Activated naive CD4-positive, alpha-beta T cell treated with anti-CD3 and anti-CD28 coated beads, Interleukin-2, amount 50 U/mL, for 72 hours (primary cell): ENCODE results near the gene UCHL3. TPM values are rescaled to one million over a fixed set of nuclear protein-coding genes. Genes with fewer than 3 reads are reported as not detected.

ENCODE experiments used
- ATAC-seq, 2 donors: fragments of 150-1000 bp; cut with Tn5 transposase; 2 replicates each; pipeline ENCODE4 v1.10.0; 2021; ENCODE audit warnings: mild to moderate bottlenecking in 2 of 2, moderate library complexity in 2 of 2
- DNase-seq, 2 donors: peaks; one replicate each; pipeline ENCODE4 v3.0.0; 2021 to 2022; ENCODE audit warnings: low spot score in 2 of 2
- H3K27ac Mint-ChIP-seq, 2 donors: one replicate each; pipeline ENCODE4 v1.8.0; 2022; ENCODE audit warnings: mild to moderate bottlenecking in 2 of 2, mixed read lengths in 2 of 2
- H3K36me3 Mint-ChIP-seq, 2 donors: one replicate each; pipeline ENCODE4 v1.8.0; 2022; ENCODE audit warnings: mixed read lengths in 2 of 2
- H3K9me3 Mint-ChIP-seq, 2 donors: one replicate each; pipeline ENCODE4 v1.8.0; 2022; ENCODE audit warnings: mixed read lengths in 2 of 2
- total RNA-seq, 2 donors: library from RNA; stranded (reverse); gene quantifications; one replicate each; pipeline ENCODE4 v1.2.3, GENCODE V29; 2022

UCHL3 gene
- total RNA-seq, result 10 to 100 TPM; 41.9 to 46.7 TPM

DNA sequence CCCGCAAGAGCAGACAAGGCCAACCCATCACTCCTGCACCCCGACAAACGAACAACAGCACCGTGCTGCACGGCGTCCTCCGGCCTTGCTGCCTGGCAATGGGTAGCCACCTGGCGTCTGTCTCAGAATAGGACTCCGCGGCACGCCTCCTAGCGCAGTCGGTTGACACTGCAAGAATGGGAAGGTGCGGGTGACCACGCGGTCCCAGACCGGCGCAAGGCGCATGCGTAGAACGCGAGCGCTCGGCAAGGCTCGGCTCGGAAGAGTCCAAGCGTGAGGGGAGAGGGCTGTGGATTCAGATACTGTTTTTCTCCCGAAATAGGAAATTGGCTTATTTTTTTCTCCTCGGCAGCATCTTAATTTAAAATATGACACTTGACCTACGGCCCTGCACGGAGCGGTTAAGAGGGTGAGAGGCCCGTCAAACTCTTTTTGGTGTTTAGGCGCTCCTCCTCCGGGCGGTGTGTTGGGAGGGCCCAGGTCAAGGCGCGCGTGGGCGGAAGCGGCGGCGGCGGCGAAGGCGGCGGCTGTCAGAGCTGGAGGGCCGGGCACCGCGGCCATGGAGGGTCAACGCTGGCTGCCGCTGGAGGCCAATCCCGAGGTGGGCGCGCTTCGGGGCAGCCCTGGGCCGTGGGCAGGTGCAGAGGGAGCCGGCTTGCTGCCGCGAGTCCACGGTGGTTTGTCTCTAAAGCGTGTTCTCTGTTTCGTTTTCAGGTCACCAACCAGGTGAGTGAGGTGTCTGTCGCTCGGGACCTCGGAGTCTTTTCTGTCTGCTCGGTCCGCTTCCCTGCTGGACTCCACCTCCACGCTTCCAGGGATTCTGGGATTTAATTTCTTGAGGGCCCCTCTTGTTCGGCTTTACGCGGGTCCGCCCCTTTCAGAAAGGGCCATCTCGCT is at the start of gene UCHL3:
UCHL3 (plus strand) TSS at position 530 of the 897 bp plus-strand sequence; CDS start at position 560, 30 bp downstream.
- DNase-seq (peak; percentile 97 to 98), ATAC-seq (peak; percentile 93 to 95)
- H3K27ac Mint-ChIP-seq, result peak within 1 kb of the TSS; percentile 92 to 99
- peaks cover 23 to 30% of the 10 kb centered on the region in 2 donors for H3K36me3 Mint-ChIP-seq
- H3K9me3 Mint-ChIP-seq, result no peaks in the 10 kb centered on the region

DNA sequence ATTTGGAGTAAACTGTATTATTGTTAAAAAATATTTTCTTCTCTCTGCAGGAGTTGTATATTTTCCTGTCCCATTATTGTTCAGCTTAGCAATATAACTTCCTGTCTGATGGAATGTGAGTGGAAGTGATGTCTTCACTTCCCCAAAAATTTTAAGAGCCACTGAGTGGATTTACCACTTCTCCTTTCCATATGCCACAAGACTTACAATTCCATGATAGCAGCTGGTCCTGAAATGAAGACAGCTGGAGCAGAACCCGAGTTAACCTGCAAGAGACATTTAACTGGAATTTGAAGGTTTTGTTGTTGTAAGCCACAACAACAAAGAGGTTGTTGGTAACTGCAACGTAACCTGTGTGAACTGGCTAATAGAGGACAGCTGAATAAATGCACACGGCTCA is 44.3 kb upstream of the UCHL3 start:
- DNase-seq (no peak), ATAC-seq (no peak)
- Mint-ChIP-seq H3K27ac (no peak overlapping the region), H3K36me3 (no peaks in the 10 kb centered on the region), H3K9me3 (no peaks in the 10 kb centered on the region)

DNA sequence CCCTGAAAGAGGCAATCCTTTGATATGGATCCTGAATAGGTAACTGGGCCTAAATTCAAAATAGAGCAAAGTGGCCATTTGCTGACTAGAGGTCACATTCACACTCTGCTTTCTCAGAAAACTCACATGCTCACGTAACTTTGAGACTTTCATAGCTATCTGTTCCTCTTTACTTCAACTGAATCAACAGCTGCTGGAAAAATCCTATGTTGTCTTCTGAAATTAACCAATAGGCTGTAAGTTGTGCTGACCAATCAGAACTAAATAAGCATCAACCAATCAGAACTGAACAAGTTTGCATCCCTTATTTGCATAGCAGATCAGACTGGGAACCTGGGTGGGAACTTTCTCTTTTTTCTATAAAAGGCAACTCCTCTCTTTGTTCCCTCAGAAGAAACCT is 43.6 kb upstream of the UCHL3 start:
- DNase-seq (no peak), ATAC-seq (no peak)
- no peaks in the 10 kb centered on the region for H3K36me3 Mint-ChIP-seq
- no peaks in the 10 kb centered on the region for H3K9me3 Mint-ChIP-seq
- no peak overlapping the region for H3K27ac Mint-ChIP-seq

DNA sequence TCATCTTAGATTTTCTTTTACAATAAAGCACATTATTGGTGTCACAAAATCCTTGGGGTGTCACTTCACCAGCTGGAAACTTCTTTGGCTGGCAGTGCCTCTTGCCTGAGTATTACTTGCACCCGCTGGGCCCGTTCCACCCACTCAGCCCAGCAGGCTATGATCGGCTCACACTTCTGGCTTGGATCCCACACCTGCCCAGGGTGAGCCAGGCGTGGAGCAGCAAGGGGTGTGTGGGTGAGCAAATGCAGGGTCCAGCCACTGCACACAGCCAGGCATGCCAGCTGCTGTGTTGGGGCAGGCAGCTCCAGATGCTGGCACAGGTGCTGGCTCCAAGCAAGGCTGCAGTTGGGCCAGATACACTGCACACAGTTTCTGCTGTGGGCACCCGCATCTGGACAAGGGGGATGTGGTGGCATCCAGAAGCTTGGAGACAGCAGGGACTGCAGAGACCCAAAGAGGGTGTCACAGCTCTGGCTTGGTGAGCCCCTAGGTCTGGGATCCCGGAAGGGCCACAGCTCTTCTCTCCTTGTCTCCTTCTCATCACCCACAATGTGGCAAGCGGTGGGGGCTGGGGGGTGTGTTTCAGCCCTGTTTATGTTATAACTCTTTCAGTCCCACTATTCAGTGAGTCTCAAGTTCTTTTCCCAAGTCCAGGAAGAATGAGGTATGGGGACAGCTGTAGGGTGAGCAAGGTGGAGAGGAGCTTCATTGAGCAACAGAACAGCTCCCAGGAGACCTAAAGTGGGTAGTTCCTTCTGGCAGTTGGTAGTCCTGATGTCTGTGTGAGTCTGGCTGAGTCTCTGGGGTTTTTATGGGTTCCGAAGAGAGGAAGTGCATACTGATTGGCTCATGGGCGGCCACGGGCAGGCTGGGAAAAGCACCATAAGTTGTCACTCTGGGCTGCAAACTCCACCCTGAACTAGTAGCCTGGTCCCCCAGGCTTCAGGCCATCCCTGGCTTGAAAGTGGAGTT is 42.3 kb upstream of the UCHL3 start:
- Mint-ChIP-seq H3K36me3 (no peaks in the 10 kb centered on the region), H3K9me3 (no peaks in the 10 kb centered on the region), H3K27ac (no peak overlapping the region)
- no peak for DNase-seq
- no peak for ATAC-seq

DNA sequence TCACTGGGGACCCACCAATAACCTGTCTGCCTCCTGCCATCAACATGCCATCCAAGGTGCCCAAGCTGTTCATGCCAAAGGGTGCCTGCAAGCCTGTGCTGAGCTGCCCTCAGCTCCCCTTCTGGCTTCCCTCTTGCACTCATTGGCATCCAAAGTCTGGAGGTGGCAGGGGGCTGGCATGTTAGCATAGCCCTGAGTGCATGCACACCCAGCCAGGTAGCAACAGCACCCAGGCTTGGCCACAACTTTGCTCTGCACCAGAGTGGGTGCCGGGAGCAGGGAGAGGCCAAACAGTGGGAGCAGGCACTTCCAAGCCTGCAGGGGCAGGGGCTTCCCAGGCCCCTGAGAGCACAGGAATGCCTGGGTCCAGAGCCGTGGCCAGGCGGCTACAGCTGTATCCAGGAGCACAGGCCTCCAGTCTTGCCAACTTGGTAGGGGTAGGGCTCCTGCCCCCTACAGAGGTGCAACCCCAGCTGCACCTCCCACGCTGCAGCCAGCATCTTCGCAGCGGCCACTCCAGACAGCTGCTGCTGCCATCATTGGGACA is 41.5 kb upstream of the UCHL3 start:
- H3K9me3 Mint-ChIP-seq, result no peaks in the 10 kb centered on the region
- DNase-seq, result no peak
- H3K27ac Mint-ChIP-seq, result no peak overlapping the region
- no peaks in the 10 kb centered on the region for H3K36me3 Mint-ChIP-seq
- no peak for ATAC-seq

DNA sequence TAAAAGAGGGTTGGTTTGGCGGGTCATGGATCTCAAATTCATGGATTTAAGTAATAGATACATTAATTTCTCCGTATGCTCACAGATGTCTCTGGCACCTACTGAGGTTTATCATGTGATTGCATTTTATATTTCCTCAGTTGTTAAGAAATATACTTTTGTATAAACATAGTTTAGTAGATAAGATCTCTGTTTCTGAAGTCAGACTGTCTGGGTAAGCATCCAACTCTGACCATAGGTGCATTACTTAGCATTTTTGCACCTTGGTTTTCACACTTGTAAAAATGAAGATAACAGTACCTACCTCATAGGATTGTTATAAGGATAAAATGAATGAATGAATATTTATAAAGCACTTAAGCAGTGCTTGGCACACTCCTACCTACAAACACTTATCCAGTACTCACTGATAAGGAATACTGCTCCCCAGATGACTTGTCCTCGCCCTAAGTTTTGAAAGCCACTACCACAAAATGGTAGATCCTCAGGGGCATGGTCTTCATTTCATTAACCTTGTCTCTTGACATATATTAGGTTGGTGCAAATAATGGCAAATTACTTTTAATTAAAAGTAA is 38.5 kb upstream of the UCHL3 start:
- peaks cover 0 to 5% of the 10 kb centered on the region in 2 donors for H3K9me3 Mint-ChIP-seq
- ATAC-seq, result no peak
- H3K27ac Mint-ChIP-seq, result no peak overlapping the region
- no peaks in the 10 kb centered on the region for H3K36me3 Mint-ChIP-seq
- DNase-seq, result no peak

DNA sequence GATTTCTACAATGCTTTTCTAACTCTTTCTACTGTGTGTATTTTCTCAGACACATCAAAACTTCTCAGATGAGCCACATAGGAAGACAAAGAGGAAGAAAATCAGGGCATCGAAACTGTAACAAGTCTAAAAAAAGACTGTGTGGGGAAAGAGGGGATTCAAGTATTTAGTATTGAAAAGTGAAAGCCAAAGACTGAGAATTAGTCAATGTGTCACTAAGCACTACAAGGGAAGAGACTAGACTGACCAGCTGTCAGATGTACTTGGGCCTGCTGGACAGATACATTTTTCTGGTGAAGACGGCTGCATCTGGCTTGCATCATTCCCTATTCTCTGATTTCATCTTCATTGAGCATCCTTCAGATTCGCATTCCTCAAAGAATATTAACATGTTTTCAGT is 37.3 kb upstream of the UCHL3 start:
- Mint-ChIP-seq H3K27ac (no peak overlapping the region), H3K9me3 (peaks cover 0 to 5% of the 10 kb centered on the region in 2 donors), H3K36me3 (no peaks in the 10 kb centered on the region)
- DNase-seq (no peak), ATAC-seq (no peak)

DNA sequence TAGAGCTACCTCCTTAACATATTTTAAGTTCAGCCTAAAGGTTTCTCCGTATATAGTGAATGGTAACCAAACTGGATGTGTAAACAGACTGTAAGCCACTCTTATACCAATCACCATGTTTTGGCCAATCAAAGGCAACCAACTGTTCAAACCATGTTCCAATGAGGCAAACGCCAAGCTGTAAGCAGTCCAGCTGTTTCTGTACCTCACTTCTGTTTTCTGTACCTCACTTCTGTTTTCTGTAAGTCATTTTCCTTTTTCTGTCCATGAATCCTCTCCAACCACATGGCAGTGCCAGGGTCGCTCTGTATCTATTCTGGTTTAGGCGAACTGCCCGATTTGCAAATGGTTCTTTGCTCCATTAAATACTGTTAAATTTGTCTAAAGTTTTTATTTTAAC is 36.3 kb upstream of the UCHL3 start:
- no peak for DNase-seq
- ATAC-seq, result no peak
- peaks cover 0 to 5% of the 10 kb centered on the region in 2 donors for H3K9me3 Mint-ChIP-seq
- no peaks in the 10 kb centered on the region for H3K36me3 Mint-ChIP-seq
- H3K27ac Mint-ChIP-seq, result no peak overlapping the region

DNA sequence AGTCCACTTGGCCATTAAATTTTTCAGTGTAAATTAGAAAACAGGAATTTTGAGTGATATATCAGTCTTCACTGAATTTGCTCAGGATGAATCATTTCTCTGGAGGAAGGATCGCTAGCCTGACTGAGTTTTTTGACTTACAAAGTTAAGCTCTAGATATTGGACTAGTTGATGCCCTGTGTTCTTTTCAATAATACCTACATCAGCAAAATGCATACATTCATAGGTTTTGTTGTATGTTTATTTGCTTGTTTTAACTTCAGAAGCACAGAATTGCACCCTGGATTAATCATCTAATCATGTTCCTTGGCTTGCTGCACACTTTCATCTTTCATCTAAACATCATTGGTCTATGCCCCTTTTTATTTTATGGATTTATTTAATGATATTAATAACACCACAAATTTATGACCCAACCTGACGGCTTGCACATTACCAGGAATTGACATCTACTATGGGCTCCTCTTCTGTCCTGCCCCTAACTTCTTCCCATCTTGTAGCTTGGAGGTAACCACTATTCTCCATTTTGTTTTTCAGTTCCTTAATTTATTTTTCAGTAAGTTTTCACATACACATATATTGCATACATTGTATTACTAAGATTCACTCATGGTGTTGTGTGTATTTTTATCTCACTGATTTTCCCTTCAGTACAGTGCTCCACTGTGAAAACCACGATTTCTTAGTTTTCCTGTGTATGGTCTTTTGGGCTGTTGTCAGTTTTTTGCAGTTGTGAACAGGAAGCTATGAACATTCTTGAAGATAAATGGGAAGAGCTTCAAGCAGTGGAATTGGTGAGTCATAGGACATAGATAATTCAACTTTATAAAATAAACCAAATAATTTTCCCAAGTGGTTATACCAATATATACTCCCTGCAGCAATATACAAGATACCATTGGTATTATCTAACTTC is 35.3 kb upstream of the UCHL3 start:
- Mint-ChIP-seq H3K36me3 (no peaks in the 10 kb centered on the region), H3K27ac (no peak overlapping the region), H3K9me3 (peaks cover 0 to 5% of the 10 kb centered on the region in 2 donors)
- DNase-seq (no peak), ATAC-seq (no peak)

DNA sequence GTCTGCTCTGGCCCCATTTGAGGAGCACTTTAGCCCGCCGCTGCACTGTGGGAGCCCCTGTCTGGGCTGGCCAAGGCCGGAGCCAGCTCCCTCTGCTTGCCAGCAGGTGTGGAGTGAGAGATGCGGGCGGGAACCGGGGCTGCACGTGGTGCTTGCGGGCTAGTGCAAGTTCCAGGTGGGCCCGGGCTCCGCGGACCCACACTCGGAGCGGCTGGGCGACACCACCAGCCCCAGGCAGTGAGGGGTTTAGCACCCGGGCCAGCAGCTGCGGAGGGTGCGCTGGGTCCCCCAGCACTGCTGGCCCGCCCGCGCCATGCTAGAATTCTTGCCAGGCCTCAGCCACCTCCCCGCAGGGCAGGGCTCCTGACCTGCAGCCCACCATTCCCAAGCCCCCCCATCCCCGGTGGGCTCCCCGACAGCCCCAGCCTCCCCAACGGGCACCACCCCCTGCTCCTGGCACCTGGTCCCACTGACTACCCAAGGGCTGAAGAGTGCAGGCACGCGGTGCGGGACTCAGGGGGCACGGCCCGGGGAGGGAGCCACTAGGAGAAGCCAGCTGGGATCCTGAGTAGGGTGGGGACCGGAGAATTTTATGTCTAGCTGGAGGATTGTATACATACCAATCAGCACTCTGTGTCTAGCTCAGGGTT is 31.0 kb upstream of the UCHL3 start:
- no peak for ATAC-seq
- no peaks in the 10 kb centered on the region for H3K36me3 Mint-ChIP-seq

DNA sequence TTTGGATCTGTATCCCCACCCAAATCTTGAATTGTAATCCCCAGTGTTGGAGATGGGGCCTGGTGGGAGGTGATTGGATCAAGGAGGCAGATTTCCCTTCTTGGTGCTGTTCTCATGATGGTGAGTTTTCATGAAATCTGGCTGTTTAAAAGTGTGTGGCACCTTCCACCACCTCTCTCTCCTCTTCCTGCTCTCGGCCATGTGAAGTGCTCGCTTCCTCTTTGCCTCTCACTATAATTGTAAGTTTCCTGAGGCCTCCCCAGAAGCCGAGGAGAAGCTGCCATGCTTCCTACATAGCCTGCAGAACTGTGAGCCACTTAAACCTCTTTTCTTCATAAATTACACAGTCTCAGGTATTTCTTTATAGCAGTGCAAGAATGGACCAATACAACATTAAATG is 27.6 kb upstream of the UCHL3 start:
- H3K36me3 Mint-ChIP-seq, result peaks cover 5 to 15% of the 10 kb centered on the region in 2 donors
- no peak for ATAC-seq
- H3K9me3 Mint-ChIP-seq, result peaks cover 0 to 4% of the 10 kb centered on the region in 2 donors

More for the DNA sequence above, 31.0 kb upstream of the UCHL3 start:
- H3K9me3 Mint-ChIP-seq, result peaks cover 0 to 5% of the 10 kb centered on the region in 2 donors
- DNase-seq, result no peak
- no peak overlapping the region for H3K27ac Mint-ChIP-seq

DNA sequence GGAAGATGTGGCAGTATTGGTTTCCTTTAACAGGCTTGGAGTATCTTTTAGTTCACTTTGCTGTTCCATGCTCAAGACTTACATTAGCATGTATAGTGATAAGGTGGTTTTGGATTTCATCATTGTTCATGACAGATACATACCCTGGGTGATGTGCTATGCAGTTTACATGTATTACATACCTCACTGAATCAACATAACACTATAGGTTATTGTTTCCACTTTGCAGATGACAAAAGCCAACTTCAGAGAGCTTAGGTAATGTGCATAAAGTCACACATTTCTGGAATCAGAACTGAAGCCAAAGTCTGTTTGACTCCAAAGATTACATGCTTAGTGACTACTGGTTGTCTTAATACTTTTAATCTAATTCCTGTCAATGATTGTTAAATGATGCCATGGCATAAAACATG is 19.0 kb upstream of the UCHL3 start:
- no peak overlapping the region for H3K27ac Mint-ChIP-seq
- H3K36me3 Mint-ChIP-seq, result peaks cover 13 to 50% of the 10 kb centered on the region in 2 donors
- DNase-seq, result no peak
- peaks cover 0 to under 1% of the 10 kb centered on the region in 2 donors for H3K9me3 Mint-ChIP-seq
- peak; percentile 80 to 95 for ATAC-seq

More for the DNA sequence above, 27.6 kb upstream of the UCHL3 start:
- no peak overlapping the region for H3K27ac Mint-ChIP-seq
- DNase-seq, result no peak

DNA sequence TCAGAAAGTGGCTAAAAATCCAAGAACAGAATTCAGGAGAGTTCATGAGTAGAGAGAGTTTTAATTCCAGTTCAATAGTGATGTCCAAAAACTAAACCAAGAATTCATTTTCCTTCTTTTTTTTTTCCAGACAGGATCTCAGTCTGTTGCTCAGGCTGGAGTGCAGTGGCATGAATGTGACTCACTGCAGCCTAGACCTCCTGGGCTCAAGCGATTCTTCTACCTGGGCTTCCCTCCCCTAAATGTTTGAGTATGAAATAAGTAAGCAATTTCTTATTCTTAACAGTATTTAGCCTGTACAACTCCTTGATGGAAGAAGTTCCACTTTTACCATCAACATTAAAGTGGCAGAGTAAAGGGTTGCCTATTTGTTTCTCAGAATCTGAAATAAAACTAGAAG is 15.7 kb upstream of the UCHL3 start:
- DNase-seq, result no peak
- Mint-ChIP-seq H3K36me3 (peaks cover 19 to 39% of the 10 kb centered on the region in 2 donors), H3K27ac (no peak overlapping the region), H3K9me3 (no peaks in the 10 kb centered on the region)
- ATAC-seq, result no peak

DNA sequence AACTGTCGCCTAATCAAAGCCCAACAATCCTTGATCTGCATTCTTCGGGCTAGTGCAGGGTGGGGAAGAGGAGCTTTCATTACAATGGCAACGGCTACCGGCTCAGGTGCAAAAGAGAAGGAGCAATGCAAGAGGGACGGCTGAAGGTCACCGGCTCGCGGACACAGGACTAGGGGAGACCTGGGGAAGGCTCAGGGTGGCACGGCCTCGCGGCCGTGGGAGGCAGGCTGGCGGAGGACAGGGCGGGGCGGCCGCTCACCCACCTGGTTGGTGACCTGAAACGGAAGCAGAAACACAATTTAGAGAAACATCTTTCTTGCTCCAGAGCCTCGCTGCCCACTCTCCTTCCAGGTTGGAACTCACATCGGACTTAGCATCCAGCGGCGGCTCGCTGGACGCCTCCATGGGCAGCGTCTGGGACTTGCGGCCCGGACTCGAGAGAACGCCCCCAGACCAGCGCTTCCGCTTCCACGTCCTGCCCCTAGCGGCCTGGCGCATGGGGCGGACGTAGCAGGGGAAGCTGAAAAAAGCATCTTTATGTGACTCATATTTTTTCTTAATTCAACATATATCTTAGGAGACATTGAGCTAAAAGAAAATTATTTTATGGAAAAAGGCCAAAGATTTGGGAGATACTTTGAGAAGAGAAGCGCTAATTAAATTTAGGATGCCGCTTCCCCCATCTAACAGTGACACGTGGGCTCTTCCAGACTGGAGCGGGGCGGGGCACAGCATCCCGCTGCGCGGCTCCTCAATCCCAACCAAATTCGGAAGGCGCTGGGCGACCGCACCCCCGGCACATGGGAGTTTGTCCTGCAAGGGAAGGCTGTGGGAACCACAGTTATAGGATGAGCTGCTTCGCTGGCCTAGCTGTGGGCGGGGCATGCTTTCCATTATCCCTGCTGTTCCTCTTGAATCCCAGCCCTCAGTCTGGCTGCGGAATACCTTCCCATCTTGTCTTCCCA is 11.9 kb upstream of the UCHL3 start, which contains the start of gene COMMD6:
COMMD6 (minus strand) TSS at position 441 of the 965 bp plus-strand sequence; CDS start at position 405, 36 bp downstream.
- peak; percentile 94 to 96 for ATAC-seq
- peak; percentile 71 to 77 for DNase-seq

More for the DNA sequence above, 11.9 kb upstream of the UCHL3 start, which contains the start of gene COMMD6:
- Mint-ChIP-seq H3K27ac (peak within 1 kb of the TSS; percentile 96 to 97), H3K36me3 (peaks cover 12 to 27% of the 10 kb centered on the region in 2 donors), H3K9me3 (no peaks in the 10 kb centered on the region)
